Right lobe of liver (tissue), 4 donors: ENCODE data around the gene EFR3B.

Source experiments
- POLR2A ChIP-seq: fragments of 450-650 bp; IDR thresholded peaks from one replicate; pipeline ENCODE4 v1.6.1; 2017; ENCODE audit warnings: antibody characterized with exemption, mild to moderate bottlenecking
- TF ChIP-seq, protein P1 (sequence below), 4 donors: fragments of 200-600 bp in 3 of 4; fragments of 450-650 bp in 1 of 4; IDR thresholded peaks; one replicate each; pipeline versions ENCODE4 v1.5.1 to v1.8.0; 2016 to 2022; ENCODE audit warnings: antibody characterized with exemption in 4 of 4, mild to moderate bottlenecking in 2 of 4
- donor health status: DM: no; HTN: no; CAD: no.
- donor health status: DM: no; HTN: no; CAD: no.
- donor health status: DM: no; HTN: yes; CAD: no.

DNA sequence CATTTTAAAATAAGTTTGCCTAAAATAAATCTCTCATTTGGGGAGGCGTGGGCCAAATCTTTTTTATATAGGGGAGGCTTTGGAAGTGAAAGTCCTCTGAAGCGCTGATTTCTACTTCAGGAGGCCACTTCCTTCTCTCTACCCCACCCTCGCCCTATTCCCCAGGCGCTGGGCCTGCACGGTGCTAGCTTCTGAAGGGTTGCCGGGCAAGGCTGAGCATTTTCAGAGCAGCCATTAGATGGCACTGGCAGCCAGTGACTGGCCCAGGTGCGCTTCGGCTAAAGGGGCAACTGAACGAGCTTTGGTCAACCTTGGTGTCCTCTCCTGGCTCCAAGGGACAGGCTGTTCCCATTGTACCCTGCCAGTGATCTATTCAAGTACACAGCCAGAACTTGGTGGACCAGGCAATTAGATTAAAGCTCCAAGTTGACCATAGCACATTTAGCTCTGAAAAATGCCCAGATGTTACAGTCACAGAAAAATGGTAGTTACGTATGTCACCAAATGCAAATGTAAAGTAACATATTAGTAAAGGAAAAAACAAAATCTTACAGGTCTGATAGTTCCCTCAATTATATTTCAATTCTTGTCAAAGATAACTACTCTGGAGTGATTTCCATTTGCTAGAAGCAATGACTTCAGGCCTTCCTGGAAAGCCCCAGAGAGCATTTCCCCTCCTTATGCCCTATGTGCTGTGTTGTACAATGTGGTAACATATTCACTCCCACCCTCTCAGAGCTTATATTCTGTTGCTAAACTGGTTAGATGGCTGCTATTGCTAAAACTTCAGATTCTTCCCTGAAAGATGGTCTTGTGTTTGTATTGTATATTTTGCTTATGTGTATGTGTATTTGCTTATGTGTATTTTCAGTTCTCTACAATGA, 124.4 kb downstream of the EFR3B start:
- TF ChIP-seq, protein P1, sequence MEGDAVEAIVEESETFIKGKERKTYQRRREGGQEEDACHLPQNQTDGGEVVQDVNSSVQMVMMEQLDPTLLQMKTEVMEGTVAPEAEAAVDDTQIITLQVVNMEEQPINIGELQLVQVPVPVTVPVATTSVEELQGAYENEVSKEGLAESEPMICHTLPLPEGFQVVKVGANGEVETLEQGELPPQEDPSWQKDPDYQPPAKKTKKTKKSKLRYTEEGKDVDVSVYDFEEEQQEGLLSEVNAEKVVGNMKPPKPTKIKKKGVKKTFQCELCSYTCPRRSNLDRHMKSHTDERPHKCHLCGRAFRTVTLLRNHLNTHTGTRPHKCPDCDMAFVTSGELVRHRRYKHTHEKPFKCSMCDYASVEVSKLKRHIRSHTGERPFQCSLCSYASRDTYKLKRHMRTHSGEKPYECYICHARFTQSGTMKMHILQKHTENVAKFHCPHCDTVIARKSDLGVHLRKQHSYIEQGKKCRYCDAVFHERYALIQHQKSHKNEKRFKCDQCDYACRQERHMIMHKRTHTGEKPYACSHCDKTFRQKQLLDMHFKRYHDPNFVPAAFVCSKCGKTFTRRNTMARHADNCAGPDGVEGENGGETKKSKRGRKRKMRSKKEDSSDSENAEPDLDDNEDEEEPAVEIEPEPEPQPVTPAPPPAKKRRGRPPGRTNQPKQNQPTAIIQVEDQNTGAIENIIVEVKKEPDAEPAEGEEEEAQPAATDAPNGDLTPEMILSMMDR (IDR thresholded peaks at IDR 0.05): peak in 3 of 4 donors; percentile 6 to 25 (median 22)
- TF ChIP-seq POLR2A: no peak
